ENCODE results near the gene ERCC4. TPM values are rescaled to one million over a fixed set of nuclear protein-coding genes. Genes with fewer than 3 reads are reported as not detected.
A peak's percentile ranks its signal among the peaks of the same experiment; 100 is the strongest.

The ERCC4 gene
- total and polyA plus RNA-seq, 2 of the 8 experiments (the other 6 are each of a cell fraction or from before 2014, with no cell fraction given), result 1.6 to 13.2 TPM

GRCh38 chr16:13920510-13920818, 510 bp downstream of the ERCC4 start:
- Histone ChIP-seq H3K23me2 (ENCODE audit: low read depth, low read length) (peaks cover 4% of the 10 kb centered on the region; the same call in 1 of the 2 replicates), H3K4me2 (ENCODE audit: insufficient read depth in 1 of 2, low read depth in 2 of 2, low read length in 2 of 2) (peak overlapping the region; percentile 76 to 86), H4K8ac (ENCODE audit: extremely low read depth, insufficient read depth, low read length) (peak overlapping the region; percentile 91), H3K9me3 (ENCODE audit: insufficient read depth in 2 of 2, low read depth in 1 of 2, low read length in 1 of 2) (no peaks in the 10 kb centered on the region), H2AFZ (ENCODE audit: low read length) (peak overlapping the region; percentile 77; the same call in 1 of the 2 replicates), H2BK5ac (ENCODE audit: low read depth, low read length) (no peak overlapping the region), H3K27ac (ENCODE audit: low read depth, low read length) (peak overlapping the region; percentile 18; the same call in 1 of the 2 replicates), H3K18ac (ENCODE audit: extremely low read depth, low read length) (no peak overlapping the region; the same call in 1 of the 2 replicates), H3K27me3 (replicated peaks in 1 of 4; ENCODE audit: control insufficient read depth in 3 of 4, extremely low read depth in 1 of 4, insufficient read depth in 3 of 4, low read length in 3 of 4) (no peaks in the 10 kb centered on the region; a peak in 1 of 7 replicates), H3K4ac (replicated peaks; ENCODE audit: insufficient read length, low read depth, low read length) (peak overlapping the region; percentile 23), H2AK5ac (ENCODE audit: low read depth, low read length) (no peak overlapping the region), H3K79me2 (ENCODE audit: control insufficient read depth in 1 of 2, insufficient read depth in 2 of 2, low read length in 2 of 2) (no peaks in the 10 kb centered on the region), H2BK20ac (ENCODE audit: low read length) (no peak overlapping the region), H3K79me1 (ENCODE audit: low read depth, low read length) (no peaks in the 10 kb centered on the region), H3K14ac (ENCODE audit: insufficient read length) (no peak overlapping the region), H3K4me1 (replicated peaks in 1 of 4; ENCODE audit: control insufficient read depth in 3 of 4, insufficient read depth in 4 of 4, low read length in 3 of 4) (peaks cover 0 to 7% (median 3%) of the 10 kb centered on the region in 4 experiments; a peak in 4 of 7 replicates), H2BK120ac (replicated peaks; ENCODE audit: low read depth, low read length) (no peak overlapping the region), H3K4me3 (ENCODE audit: extremely low read depth in 1 of 4, insufficient read depth in 2 of 4, low read depth in 3 of 4, low read length in 4 of 4) (peak overlapping the region; percentile 82 to 90 (median 86)), H2BK12ac (ENCODE audit: low read depth, low read length) (no peak overlapping the region), H2BK15ac (ENCODE audit: low read length) (no peak overlapping the region), H3K23ac (ENCODE audit: insufficient read length) (no peak overlapping the region), H4K5ac (ENCODE audit: insufficient read length, low read depth, low read length) (no peak overlapping the region), H4K20me1 (replicated peaks in 1 of 2; ENCODE audit: control insufficient read depth in 1 of 2, insufficient read depth in 2 of 2, low read length in 2 of 2) (no peaks in the 10 kb centered on the region), H3K9ac (replicated peaks in 1 of 4; ENCODE audit: extremely low read depth in 1 of 4, low read depth in 3 of 4, low read length in 3 of 4) (peak overlapping the region; percentile 62 to 75 (median 70)), H4K91ac (replicated peaks; ENCODE audit: insufficient read length, low read length) (peak overlapping the region; percentile 81), H3K56ac (replicated peaks; ENCODE audit: insufficient read length, low read depth, low read length) (no peak overlapping the region), H3K36me3 (ENCODE audit: control insufficient read depth in 2 of 4, insufficient read depth in 4 of 4, low read length in 3 of 4) (peaks cover 0 to 7% (median 0%) of the 10 kb centered on the region in 4 experiments; a peak in 2 of 8 replicates)
- DNase-seq (ENCODE audit: low read depth in 1 of 2, low spot score in 2 of 2) (no peak), FAIRE-seq (no peak)
- CTCF ChIA-PET (ENCODE audit: partially characterized antibody), result interaction anchor here (0.6 to 1.6 kb wide), 11 partner anchors 8 to 366 kb away, joined by 3 to 10 read pairs (median 3); no protein-coding TSS in a partner anchor
- 1% methylated on average over 10 of the region's 10 CpGs; no CpG with 5 or more reads in 1 of the 2 experiments for WGBS, 2 experiments (ENCODE audit: extremely low coverage in 1 of 2, insufficient coverage in 1 of 2, insufficient read length in 1 of 2, insufficient replicate concordance in 2 of 2, low coverage in 1 of 2, low lambda C conversion rate in 2 of 2, missing lambda C conversion rate in 1 of 2)
- POLR2A ChIA-PET (ENCODE audit: partially characterized antibody), result no interaction called here
- peak; percentile 93 for TF ChIP-seq SAP30 (IDR thresholded peaks at IDR 0.05; ENCODE audit: insufficient read depth, insufficient replicate concordance, low read length)
